ENCODE results near the gene GNG8. TPM values are rescaled to one million over a fixed set of nuclear protein-coding genes. Genes with fewer than 3 reads are reported as not detected.

Gene GNG8
- total and polyA plus RNA-seq, 9 of the 15 experiments (the other 6 are each of a cell fraction or from before 2014, with no cell fraction given) = 1.3 TPM; not detected in 8

DNA sequence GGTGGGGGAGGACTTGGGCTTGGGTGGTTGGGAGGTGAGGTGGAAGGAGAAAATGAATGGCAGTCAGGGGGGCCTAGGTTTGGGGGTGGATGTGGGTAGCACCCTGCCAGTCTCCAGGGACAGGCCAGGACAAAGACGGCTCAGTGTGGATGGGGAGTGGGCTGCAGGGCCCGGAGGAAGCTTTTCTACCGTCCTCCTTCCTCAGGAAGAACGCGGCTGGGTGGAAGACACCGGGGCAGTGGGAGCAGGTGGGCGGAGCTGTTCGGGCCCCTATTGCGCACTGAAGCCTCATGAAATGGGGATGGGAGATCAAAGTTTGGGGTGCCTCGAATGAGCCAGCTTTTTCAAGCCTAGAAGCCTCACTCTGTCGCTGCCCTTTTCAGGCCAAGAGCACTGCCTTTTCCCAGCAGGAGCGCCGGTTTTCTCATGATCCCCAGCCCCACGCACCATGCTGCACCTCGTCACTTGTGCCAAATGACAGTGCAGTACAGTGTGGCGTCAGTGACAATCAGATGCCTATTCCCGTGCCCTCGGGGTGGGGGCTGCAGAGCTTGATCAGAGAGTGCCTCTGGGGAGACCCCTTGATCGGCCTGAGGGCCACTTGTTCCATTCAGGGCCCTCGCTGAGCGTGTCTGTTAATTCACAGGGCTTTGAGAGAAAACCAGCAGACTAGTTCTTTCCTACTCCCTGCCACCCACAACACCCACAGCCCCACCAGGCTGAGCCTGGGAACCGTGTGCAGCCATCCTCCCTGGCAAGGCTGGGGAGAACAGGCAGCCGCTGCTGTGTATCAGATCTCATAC lies 33.4 kb downstream of the GNG8 start:
- peak; percentile 6 for ATAC-seq
- Histone ChIP-seq H3K9me1 (ENCODE audit: control insufficient read depth, insufficient read depth, low read length) (no peaks in the 10 kb centered on the region), H3K9me3 (replicated peaks; ENCODE audit: control insufficient read depth, insufficient read depth, low read depth, low read length) (peaks cover 11% of the 10 kb centered on the region), H2AFZ (ENCODE audit: low read depth, low read length) (no peak overlapping the region), H3K27me3 (ENCODE audit: control insufficient read depth in 2 of 2, insufficient read depth in 2 of 2, low read length in 2 of 2) (no peaks in the 10 kb centered on the region), H4K20me1 (replicated peaks; ENCODE audit: control insufficient read depth, insufficient read depth, low read length) (peaks cover 29% of the 10 kb centered on the region), H3K4me3 (peak overlapping the region; percentile 79), H3K9ac (ENCODE audit: insufficient read depth in 1 of 2, low read depth in 2 of 2, low read length in 2 of 2) (peak overlapping the region; percentile 99 to 100), H3K4me1 (replicated peaks in 1 of 2; ENCODE audit: control insufficient read depth in 2 of 2, insufficient read depth in 2 of 2, low read length in 2 of 2) (peaks cover 15 to 46% of the 10 kb centered on the region in 2 experiments; a peak in 4 of 5 replicates), H3K27ac (ENCODE audit: extremely low read depth, low read depth, low read length) (peak overlapping the region; percentile 64), H3K79me2 (ENCODE audit: control insufficient read depth, insufficient read depth, low read length) (peaks cover 49% of the 10 kb centered on the region), H3K4me2 (ENCODE audit: insufficient read depth, low read length) (peak overlapping the region; percentile 76), H3K36me3 (ENCODE audit: control insufficient read depth, insufficient read depth, low read length) (peaks cover 48% of the 10 kb centered on the region; the same call in 2 of the 3 replicates)
- TSS peak; percentile 47 for BruUV-seq (replicated peaks)
- peak in 2 of 4 experiments; percentile 26 to 35 for DNase-seq (ENCODE audit: extremely low read depth in 1 of 4, low spot score in 3 of 4)
- no peak for FAIRE-seq
- CTCF ChIA-PET (ENCODE audit: low intra/inter-chr PET ratio) = no interaction called here
- WGBS (ENCODE audit: insufficient coverage, low coverage, missing lambda C conversion rate) = 16% methylated on average over 23 of the region's 23 CpGs
- in situ Hi-C loops (cut with MboI) (no loop called here), intact Hi-C loops (cut with micrococcal nuclease) (no loop called here)
- POLR2A ChIA-PET = interaction anchor here (0.6 to 3.6 kb wide), 10 partner anchors 9 to 62 kb away, joined by 3 to 30 read pairs (median 4); partner anchors contain the start of gene DACT3
- TF ChIP-seq RBFOX2 (IDR thresholded peaks at IDR 0.05; ENCODE audit: low read depth, low read length) (peak; percentile 65), ERF (CRISPR knock-in tag; IDR thresholded peaks at IDR 0.05) (no peak), MYC (IDR thresholded peaks at IDR 0.05; ENCODE audit: low read depth, low read length) (no peak), MYC (CRISPR knock-in tag; IDR thresholded peaks at IDR 0.05; ENCODE audit: borderline replicate concordance, low read depth) (no peak), RB1 (IDR thresholded peaks at IDR 0.05; ENCODE audit: low read depth) (no peak), ZNF133 (CRISPR knock-in tag; IDR thresholded peaks at IDR 0.05) (no peak), SIN3A (IDR thresholded peaks at IDR 0.05; ENCODE audit: borderline replicate concordance in 2 of 2, control insufficient read depth in 1 of 2, low read depth in 2 of 2, low read length in 2 of 2) (peak in 1 of 2 experiments; percentile 2; a peak in 1 of 4 replicates), SMARCE1 (IDR thresholded peaks at IDR 0.05) (0 out of 2 replicates have a peak, but pooled peaks have one; percentile 4), ELF4 (CRISPR knock-in tag; IDR thresholded peaks at IDR 0.05) (no peak), ZBTB7A (IDR thresholded peaks at IDR 0.05; ENCODE audit: borderline replicate concordance, control insufficient read depth, low read depth, low read length) (peak; percentile 13; the same call in 1 of the 2 replicates), RBBP5 (IDR thresholded peaks at IDR 0.05; ENCODE audit: borderline replicate concordance, insufficient read depth, low read length, poor library complexity, severe bottlenecking) (peak; percentile 47)
- TF ChIP-seq, protein P1, sequence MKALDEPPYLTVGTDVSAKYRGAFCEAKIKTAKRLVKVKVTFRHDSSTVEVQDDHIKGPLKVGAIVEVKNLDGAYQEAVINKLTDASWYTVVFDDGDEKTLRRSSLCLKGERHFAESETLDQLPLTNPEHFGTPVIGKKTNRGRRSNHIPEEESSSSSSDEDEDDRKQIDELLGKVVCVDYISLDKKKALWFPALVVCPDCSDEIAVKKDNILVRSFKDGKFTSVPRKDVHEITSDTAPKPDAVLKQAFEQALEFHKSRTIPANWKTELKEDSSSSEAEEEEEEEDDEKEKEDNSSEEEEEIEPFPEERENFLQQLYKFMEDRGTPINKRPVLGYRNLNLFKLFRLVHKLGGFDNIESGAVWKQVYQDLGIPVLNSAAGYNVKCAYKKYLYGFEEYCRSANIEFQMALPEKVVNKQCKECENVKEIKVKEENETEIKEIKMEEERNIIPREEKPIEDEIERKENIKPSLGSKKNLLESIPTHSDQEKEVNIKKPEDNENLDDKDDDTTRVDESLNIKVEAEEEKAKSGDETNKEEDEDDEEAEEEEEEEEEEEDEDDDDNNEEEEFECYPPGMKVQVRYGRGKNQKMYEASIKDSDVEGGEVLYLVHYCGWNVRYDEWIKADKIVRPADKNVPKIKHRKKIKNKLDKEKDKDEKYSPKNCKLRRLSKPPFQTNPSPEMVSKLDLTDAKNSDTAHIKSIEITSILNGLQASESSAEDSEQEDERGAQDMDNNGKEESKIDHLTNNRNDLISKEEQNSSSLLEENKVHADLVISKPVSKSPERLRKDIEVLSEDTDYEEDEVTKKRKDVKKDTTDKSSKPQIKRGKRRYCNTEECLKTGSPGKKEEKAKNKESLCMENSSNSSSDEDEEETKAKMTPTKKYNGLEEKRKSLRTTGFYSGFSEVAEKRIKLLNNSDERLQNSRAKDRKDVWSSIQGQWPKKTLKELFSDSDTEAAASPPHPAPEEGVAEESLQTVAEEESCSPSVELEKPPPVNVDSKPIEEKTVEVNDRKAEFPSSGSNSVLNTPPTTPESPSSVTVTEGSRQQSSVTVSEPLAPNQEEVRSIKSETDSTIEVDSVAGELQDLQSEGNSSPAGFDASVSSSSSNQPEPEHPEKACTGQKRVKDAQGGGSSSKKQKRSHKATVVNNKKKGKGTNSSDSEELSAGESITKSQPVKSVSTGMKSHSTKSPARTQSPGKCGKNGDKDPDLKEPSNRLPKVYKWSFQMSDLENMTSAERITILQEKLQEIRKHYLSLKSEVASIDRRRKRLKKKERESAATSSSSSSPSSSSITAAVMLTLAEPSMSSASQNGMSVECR (CRISPR knock-in tag; IDR thresholded peaks at IDR 0.05) = 0 out of 2 replicates have a peak, but pooled peaks have one; percentile 25
- TF ChIP-seq, protein P2, sequence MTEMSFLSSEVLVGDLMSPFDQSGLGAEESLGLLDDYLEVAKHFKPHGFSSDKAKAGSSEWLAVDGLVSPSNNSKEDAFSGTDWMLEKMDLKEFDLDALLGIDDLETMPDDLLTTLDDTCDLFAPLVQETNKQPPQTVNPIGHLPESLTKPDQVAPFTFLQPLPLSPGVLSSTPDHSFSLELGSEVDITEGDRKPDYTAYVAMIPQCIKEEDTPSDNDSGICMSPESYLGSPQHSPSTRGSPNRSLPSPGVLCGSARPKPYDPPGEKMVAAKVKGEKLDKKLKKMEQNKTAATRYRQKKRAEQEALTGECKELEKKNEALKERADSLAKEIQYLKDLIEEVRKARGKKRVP (CRISPR knock-in tag; IDR thresholded peaks at IDR 0.05) = no peak
- TF ChIP-seq, protein P3, sequence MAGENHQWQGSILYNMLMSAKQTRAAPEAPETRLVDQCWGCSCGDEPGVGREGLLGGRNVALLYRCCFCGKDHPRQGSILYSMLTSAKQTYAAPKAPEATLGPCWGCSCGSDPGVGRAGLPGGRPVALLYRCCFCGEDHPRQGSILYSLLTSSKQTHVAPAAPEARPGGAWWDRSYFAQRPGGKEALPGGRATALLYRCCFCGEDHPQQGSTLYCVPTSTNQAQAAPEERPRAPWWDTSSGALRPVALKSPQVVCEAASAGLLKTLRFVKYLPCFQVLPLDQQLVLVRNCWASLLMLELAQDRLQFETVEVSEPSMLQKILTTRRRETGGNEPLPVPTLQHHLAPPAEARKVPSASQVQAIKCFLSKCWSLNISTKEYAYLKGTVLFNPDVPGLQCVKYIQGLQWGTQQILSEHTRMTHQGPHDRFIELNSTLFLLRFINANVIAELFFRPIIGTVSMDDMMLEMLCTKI (IDR thresholded peaks at IDR 0.05; ENCODE audit: partially characterized antibody) = no peak

Data from K562 (cell line).